Measurements from ENCODE around the gene C2CD4D. TPM values are rescaled to one million over a fixed set of nuclear protein-coding genes. Genes with fewer than 3 reads are reported as not detected.
A peak's percentile ranks its signal among the peaks of the same experiment; 100 is the strongest.

The C2CD4D gene
- total and polyA plus RNA-seq, 2 of the 13 experiments (the other 11 are each of a cell fraction or from before 2014, with no cell fraction given): not detected

DNA sequence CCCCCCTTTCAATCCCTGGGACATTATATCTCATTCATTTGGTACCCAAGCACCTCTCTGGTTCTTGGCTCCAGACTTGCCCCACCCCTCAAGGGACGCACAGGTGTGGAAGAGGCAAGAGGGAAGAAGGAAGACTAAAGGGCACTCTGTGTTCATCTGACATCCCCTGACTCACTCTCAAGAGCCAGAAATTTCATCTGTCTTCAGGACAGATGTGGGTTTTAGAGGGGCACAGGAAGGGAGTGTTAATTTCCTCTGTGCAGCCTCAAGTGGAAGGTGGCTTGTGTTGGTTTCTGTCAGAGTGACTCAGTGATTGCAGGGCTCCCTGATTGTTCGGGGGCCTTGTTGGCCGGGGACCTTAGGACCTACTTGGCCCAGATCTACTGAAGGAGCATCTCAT, 2.4 kb downstream of the C2CD4D start (continued):
- TF ChIP-seq DBP (CRISPR knock-in tag; IDR thresholded peaks at IDR 0.05; ENCODE audit: not compliant biosample characterization) (no peak), FIP1L1 (IDR thresholded peaks at IDR 0.05; ENCODE audit: borderline replicate concordance, insufficient read depth, low read depth, low read length) (no peak), ZNF296 (CRISPR knock-in tag; conservative IDR thresholded peaks at IDR 0.05) (no peak), ZNF747 (CRISPR knock-in tag; IDR thresholded peaks at IDR 0.05; ENCODE audit: borderline replicate concordance) (no peak)

- FAIRE-seq (no peak), DNase-seq (ENCODE audit: low spot score) (no peak), ATAC-seq (no peak)
- Histone ChIP-seq H3K36me3 (replicated peaks in 1 of 2; ENCODE audit: control insufficient read depth in 1 of 2, insufficient read depth in 2 of 2, low read length in 2 of 2) (no peaks in the 10 kb centered on the region), H3K4me3 (replicated peaks in 1 of 3; ENCODE audit: insufficient read depth in 1 of 3, low read depth in 2 of 3, low read length in 3 of 3) (no peak overlapping the region), H3K27me3 (ENCODE audit: control insufficient read depth in 1 of 2, insufficient read depth in 2 of 2, low read length in 2 of 2) (no peaks in the 10 kb centered on the region; a peak in 2 of 5 replicates), H3K9me3 (ENCODE audit: low read length) (no peaks in the 10 kb centered on the region), H3K4me1 (ENCODE audit: insufficient read depth, low read length) (peaks cover 83% of the 10 kb centered on the region), H4K20me1 (ENCODE audit: insufficient read depth, low read length) (no peaks in the 10 kb centered on the region), H3K27ac (ENCODE audit: extremely low read length, insufficient read depth, low read length) (no peak overlapping the region), H2AFZ (ENCODE audit: low read length) (no peak overlapping the region), H3K4me2 (ENCODE audit: low read depth, low read length) (no peak overlapping the region), H3K9ac (ENCODE audit: insufficient read depth, low read depth, low read length) (no peak overlapping the region), H3K79me2 (ENCODE audit: insufficient read depth, low read length) (no peaks in the 10 kb centered on the region)
- 77% methylated on average over 7 of the region's 7 CpGs for WGBS (ENCODE audit: low lambda C conversion rate)
- POLR2A ChIA-PET: no interaction called here
- no TSS peak for BruUV-seq (replicated peaks)
- in situ Hi-C loops (cut with HindIII; ENCODE audit: extremely low pct_ligation_motif_present, low pct_unique_long_range_greater_than_20kb): loop anchor here (10.0 kb wide), 2 partner anchors 121 to 241 kb away; partner anchors contain the start of gene CELF3
- CTCF ChIA-PET (ENCODE audit: low intra/inter-chr PET ratio, low total read pairs): interaction anchor here (1.1 to 2.5 kb wide), 4 partner anchors 101 to 301 kb away, joined by 4 to 14 read pairs (median 10); no protein-coding TSS in a partner anchor
- intact Hi-C loops (cut with micrococcal nuclease; ENCODE audit: unreplicated experiment): loop anchor here (10.0 kb wide), 3 partner anchors 71 to 391 kb away; partner anchors contain the start of genes MRPL9 and TUFT1
- TF ChIP-seq ZNF232 (CRISPR knock-in tag; IDR thresholded peaks at IDR 0.05; ENCODE audit: borderline replicate concordance) (no peak), ZNF460 (CRISPR knock-in tag; IDR thresholded peaks at IDR 0.05; ENCODE audit: borderline replicate concordance) (peak; percentile 52; the same call in 1 of the 2 replicates), HDAC1 (CRISPR knock-in tag; IDR thresholded peaks at IDR 0.05) (no peak), ZNF878 (CRISPR knock-in tag; IDR thresholded peaks at IDR 0.05) (0 out of 2 replicates have a peak, but pooled peaks have one; percentile 21), KDM4B (CRISPR knock-in tag; IDR thresholded peaks at IDR 0.05) (no peak), ZNF331 (CRISPR knock-in tag; IDR thresholded peaks at IDR 0.05) (no peak), ZNF775 (CRISPR knock-in tag; IDR thresholded peaks at IDR 0.05; ENCODE audit: borderline replicate concordance) (no peak), HBP1 (CRISPR knock-in tag; IDR thresholded peaks at IDR 0.05; ENCODE audit: low read depth) (no peak), THYN1 (CRISPR knock-in tag; IDR thresholded peaks at IDR 0.05; ENCODE audit: borderline replicate concordance, low read depth) (no peak), ZNF275 (CRISPR knock-in tag; IDR thresholded peaks at IDR 0.05; ENCODE audit: borderline replicate concordance) (no peak), NFE2L2 (IDR thresholded peaks at IDR 0.05; ENCODE audit: low read length) (no peak)
- TF ChIP-seq, protein P1, sequence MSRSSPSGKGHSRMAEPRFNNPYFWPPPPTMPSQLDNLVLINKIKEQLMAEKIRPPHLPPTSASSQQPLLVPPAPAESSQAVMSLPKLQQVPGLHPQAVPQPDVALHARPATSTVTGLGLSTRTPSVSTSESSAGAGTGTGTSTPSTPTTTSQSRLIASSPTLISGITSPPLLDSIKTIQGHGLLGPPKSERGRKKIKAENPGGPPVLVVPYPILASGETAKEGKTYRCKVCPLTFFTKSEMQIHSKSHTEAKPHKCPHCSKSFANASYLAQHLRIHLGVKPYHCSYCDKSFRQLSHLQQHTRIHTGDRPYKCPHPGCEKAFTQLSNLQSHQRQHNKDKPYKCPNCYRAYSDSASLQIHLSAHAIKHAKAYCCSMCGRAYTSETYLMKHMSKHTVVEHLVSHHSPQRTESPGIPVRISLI (CRISPR knock-in tag; IDR thresholded peaks at IDR 0.05; ENCODE audit: borderline replicate concordance): peak; percentile 35; the same call in 1 of the 2 replicates
Measured at GRCh38 chr1:151835596-151835995, 4.0 kb downstream of the C2CD4D start.

All from HepG2 (cell line).